ENCODE results near the gene PARD3.

Gene PARD3

DNA sequence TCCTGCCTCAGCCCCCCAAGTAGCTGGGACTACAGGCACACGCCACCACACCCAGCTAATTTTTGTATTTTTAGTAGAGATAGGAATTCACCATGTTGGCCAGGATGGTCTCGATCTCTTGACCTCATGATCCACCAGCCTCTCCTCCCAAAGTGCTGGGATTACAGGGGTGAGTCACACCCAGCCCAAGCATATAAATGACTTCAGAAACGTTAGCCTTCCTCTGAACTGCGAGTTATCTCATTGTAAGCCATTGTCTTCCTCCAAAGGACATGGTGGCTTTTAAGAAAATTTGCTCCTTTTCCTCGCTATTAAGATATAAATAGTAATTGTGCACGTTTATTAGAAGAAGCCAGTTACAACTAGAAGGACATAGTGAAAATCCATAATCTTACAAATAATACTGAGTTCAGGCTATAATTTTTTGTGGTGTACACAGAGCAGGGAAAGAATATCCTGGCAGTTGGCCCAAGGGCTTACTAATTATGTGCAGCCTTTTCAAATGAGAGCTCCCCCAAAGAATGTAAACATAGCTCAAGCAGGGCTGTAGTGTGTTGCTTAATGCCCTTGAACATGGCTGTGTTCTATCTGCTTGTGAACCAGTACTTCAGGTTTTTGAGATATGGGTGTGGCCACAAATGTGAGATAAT lies 495.8 kb downstream of the PARD3 start:
- DNase-seq, result peak; percentile 25 to 34

DNA sequence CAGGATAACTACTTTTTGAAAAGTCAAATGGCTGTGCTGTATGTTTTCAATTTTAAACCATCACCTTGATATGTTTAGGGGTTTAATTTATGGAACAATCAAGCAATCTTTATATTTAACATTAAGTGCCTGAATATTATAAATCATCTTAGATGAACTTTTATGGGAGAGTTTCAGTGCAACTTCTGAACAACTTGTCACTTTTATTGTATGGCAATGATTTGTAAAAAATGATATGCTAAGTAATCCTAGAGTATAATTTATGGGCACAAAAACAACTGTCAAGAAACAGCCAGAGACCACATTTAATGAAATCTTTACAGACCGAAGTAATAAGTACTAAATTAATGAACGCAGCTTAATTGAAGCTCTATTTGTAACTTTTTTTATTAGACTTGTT lies 498.9 kb downstream of the PARD3 start:
- DNase-seq, result no peak

GRCh38 chr10:34314457-34314856 lies 500.6 kb downstream of the PARD3 start:
- no peak for DNase-seq

- DNase-seq, result no peak
Observed at GRCh38 chr10:34313888-34314287, 501.2 kb downstream of the PARD3 start.

- no peak for DNase-seq
Observed at GRCh38 chr10:34313353-34313752, 501.7 kb downstream of the PARD3 start.

DNA sequence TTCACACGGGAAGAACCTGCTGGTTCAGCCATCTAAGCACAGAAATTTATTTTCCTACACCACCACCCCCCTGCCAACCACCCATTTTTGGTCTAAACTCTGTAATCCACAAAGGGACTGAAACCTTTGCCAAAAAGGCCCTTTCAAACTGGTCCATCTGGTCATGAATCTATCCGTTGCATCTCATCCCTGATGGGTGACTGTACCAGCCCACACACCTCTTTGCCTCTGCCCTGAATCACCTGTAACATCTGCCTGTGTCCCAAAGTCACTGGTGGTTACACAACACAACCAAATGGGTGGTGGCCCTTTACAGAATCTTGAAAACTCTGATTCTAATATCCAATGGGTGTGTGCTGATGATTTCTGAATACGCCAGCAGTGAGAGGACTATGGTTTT lies 503.4 kb downstream of the PARD3 start:
- no peak for DNase-seq

DNA sequence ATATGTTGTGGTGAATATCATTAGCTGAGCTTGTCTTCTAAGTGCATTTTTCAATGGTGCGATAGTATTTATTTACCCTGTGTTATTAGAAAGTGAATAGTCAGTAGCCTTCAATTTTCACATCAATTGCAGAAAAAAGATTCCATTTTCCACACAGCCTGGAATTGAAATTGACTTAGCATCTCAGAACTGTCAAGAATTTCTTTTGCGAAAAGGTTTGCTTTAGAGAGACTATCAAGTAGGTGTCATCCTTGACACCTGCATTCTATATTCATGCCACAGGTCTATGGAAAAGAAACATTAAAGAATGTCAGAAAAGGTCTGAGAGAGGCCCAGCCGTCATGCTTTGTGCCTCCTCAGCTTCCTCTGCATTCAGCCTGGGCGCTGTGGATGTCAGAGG lies 504.9 kb downstream of the PARD3 start:
- DNase-seq, result no peak

DNA sequence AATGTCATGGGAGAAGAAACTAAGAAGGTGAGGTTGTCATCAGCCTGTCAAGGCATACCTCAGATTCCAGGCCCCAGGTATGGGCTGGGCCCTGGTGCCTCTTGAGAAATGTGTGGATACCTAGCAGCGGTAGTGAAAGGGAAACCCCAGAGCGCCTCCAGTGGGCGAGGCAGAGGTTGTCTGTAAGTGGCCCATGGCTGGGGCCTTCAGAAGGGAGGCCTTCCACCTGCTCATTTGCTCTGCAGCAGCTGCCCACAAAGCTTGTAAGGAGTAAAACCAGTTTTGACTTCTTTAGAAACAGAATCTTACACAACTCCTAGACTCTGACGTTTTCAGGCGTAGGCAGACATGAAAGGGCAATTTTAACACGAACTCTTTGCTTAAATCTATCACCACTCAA lies 509.9 kb downstream of the PARD3 start:
- no peak for DNase-seq

DNA sequence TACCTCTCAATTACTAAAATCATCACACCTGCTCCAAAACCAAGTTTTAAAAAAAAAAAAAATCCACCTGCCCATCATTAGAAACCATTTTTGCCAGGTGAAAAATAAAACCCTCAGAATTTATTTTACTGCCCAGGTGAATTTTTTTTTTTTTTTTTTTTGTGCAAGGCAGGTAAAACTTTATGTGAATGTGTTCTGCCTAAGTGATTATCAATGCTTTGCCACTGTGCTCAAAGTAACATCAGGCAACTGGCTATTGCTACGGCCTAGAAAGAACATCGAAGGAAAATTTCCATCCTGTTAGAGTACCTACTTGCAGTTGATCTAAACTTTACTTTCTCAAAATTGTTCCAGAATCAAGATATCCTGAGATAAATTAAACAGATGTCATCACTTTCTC lies 512.1 kb downstream of the PARD3 start:
- no peak for DNase-seq

GRCh38 chr10:34299105-34299611 lies 515.9 kb downstream of the PARD3 start:
- DNase-seq, result no peak

DNA sequence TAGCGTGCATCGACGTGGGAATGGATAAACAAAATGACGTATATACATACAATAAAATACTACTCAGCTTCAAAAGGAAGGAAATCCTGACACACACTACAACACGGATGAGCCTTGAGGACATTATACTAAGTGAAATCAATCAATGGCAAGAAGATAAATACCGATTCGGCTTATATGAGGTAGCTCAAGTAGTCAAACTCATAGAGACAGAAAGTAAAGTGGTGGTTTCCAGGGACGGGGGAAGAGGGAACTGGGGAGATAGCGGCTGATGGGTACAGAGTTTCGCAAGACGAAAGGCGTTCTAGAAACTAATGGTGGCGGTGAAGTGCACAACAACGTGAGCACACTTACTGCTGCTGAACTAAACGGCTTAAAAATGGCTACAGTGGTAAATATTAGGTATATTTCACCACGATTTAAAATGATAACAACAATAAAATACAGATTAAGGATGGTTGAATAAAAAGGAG lies 516.7 kb downstream of the PARD3 start:
- DNase-seq, result no peak

- no peak for DNase-seq
Observed at GRCh38 chr10:34297541-34298345, 517.4 kb downstream of the PARD3 start.

DNA sequence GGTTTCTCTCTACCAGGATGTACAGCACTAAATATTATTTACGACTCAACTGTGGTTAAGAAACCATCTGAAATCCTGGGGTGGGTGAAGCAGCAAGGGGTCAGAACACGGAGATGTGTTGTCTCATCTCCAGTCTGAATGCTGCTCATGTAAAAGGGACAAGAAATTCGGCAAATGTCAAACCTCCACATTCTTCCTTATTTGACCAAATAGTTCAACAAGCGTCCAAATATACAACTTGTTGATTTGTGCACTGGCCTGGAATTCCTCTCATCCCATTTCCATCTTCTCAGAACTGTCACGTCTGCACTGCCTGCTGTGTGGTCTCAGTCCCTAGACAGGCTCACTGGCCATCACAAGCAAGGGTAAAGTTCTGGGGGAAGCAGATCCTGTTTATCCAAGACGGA lies 520.0 kb downstream of the PARD3 start:
- no peak for DNase-seq

GRCh38 chr10:34294137-34294536 lies 521.0 kb downstream of the PARD3 start:
- no peak for DNase-seq

GRCh38 chr10:34292675-34293074 lies 522.4 kb downstream of the PARD3 start:
- DNase-seq, result no peak

DNA sequence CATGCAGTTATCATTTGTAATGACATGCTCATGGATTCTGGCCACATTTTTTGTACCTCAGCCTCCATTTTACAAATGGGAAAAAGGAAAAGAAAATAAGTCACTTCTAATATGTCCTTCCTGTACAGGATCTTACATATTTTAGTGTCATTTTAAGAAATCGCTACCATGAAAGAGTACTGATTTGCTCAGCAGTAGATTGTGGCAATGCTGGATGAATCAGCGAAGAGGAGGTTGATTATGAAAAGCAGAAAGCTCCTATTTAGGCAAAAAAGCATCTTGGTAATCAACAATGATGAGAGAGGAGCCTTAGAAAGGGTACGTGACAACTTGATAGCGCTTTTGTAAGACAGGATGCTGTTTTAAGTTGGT lies 522.9 kb downstream of the PARD3 start:
- DNase-seq, result no peak

- no peak for DNase-seq
Observed at GRCh38 chr10:34291466-34292193, 523.5 kb downstream of the PARD3 start.

GRCh38 chr10:34290412-34291081 lies 524.5 kb downstream of the PARD3 start:
- no peak for DNase-seq

- no peak for DNase-seq
Observed at GRCh38 chr10:34288634-34289033, 526.5 kb downstream of the PARD3 start.

DNA sequence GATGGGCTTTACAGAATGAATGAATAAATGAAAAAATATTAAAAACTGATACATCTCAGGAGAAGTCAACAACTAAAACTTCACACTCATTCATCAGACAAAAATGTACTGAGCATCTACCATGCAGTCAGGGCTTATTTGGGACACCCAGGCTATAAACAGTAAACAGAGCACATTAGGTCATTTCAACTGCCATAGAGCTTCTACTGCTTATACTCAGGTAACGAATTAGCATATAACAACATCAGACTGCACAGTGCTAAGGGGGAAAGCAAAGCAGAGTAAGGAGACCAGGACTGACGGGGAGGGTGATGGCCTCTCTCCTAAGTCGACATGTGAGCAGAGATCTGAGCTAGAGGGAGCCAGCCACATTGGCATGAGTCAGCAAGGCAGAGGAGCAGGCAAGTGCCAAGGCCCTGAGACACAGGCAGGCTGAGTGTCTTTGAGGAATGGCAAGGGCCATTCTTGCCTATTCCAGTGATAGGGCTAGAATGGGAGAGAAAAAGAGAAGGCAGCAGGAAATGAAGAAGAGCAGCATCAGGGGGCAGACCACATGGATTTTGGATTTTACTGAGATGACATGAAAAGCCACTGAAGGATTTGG lies 528.9 kb downstream of the PARD3 start:
- DNase-seq, result no peak

GRCh38 chr10:34281661-34282582 lies 533.2 kb downstream of the PARD3 start:
- no peak for DNase-seq
